HepG2 (cell line): Measurements from ENCODE around the gene TREH. TPM values are rescaled to one million over a fixed set of nuclear protein-coding genes. Genes with fewer than 3 reads are reported as not detected.

Experiments used
- AHDC1 ChIP-seq: sonication (generic); formaldehyde crosslinking; IDR thresholded peaks from 2 replicates; pipeline ENCODE4 v1.5.1; 2020; ENCODE audit warnings: mild to moderate bottlenecking, missing genetic modification reagents, borderline replicate concordance
- CREM ChIP-seq, 2 experiments: sonication (generic) in 1 of 2; formaldehyde crosslinking in 1 of 2; IDR thresholded peaks; 2 replicates each; pipeline versions ENCODE4 v1.4.0 to v1.6.1; 2016 to 2020; ENCODE audit warnings: antibody characterized with exemption in 1 of 2, mild to moderate bottlenecking in 1 of 2, missing genetic modification reagents in 1 of 2
- FOXK2 ChIP-seq: fragments of 450-650 bp; IDR thresholded peaks from 2 replicates; pipeline ENCODE4 v1.6.1; 2016
- HCFC1 ChIP-seq: fragments of 150-350 bp; IDR thresholded peaks from 2 replicates; pipeline ENCODE4 v1.6.1; 2014; ENCODE audit warnings: low read depth, low read length
- ISL2 ChIP-seq: sonication (generic); formaldehyde crosslinking; IDR thresholded peaks from 2 replicates; pipeline ENCODE4 v1.5.0; 2020; ENCODE audit warnings: missing genetic modification reagents
- JDP2 ChIP-seq: sonication (generic); formaldehyde crosslinking; IDR thresholded peaks from 2 replicates; pipeline ENCODE4 v1.8.1; 2022; ENCODE audit warnings: missing genetic modification reagents, borderline replicate concordance
- LCORL ChIP-seq, 2 experiments: fragments of 450-650 bp in 1 of 2; sonication (generic) in 1 of 2; formaldehyde crosslinking in 1 of 2; IDR thresholded peaks; 2 replicates each; pipeline versions ENCODE4 v1.5.0 to v1.6.1; 2017 to 2020; ENCODE audit warnings: antibody characterized with exemption in 1 of 2, missing genetic modification reagents in 1 of 2
- MAFK ChIP-seq, 2 experiments: IDR thresholded peaks in 1 of 2; conservative IDR thresholded peaks in 1 of 2; 2 replicates each; pipeline ENCODE4 v1.6.1; 2011; ENCODE audit warnings: improper control_type of control experiment in 2 of 2, low read length in 2 of 2
- MIXL1 ChIP-seq: IDR thresholded peaks from 2 replicates; pipeline ENCODE4 v1.6.1; 2016
- PHB2 ChIP-seq: fragments of 450-650 bp; IDR thresholded peaks from 2 replicates; pipeline ENCODE4 v1.6.1; 2018; ENCODE audit not compliant: partially characterized antibody
- RCOR2 ChIP-seq: IDR thresholded peaks from 2 replicates; pipeline ENCODE4 v1.6.1; 2016; ENCODE audit warnings: missing biosample characterization, missing genetic modification reagents
- REL ChIP-seq: sonication (generic); formaldehyde crosslinking; conservative IDR thresholded peaks from 2 replicates; pipeline ENCODE4 v1.8.0; 2022; ENCODE audit warnings: mild to moderate bottlenecking, missing genetic modification reagents, moderate library complexity
- RORA ChIP-seq: sonication (generic); formaldehyde crosslinking; IDR thresholded peaks from 2 replicates; pipeline ENCODE4 v1.5.0; 2020; ENCODE audit warnings: mild to moderate bottlenecking, missing genetic modification reagents, moderate library complexity
- SUZ12 ChIP-seq: fragments of 150-350 bp; IDR thresholded peaks from 2 replicates; pipeline ENCODE4 v1.6.1; 2014; ENCODE audit warnings: low read depth, low read length
- SYNCRIP ChIP-seq: fragments of 200-400 bp; formaldehyde crosslinking; IDR thresholded peaks from 2 replicates; pipeline ENCODE4 v1.6.1; 2018; ENCODE audit warnings: mild to moderate bottlenecking, low read depth, low read length; ENCODE audit not compliant: insufficient read depth
- ZBTB7B ChIP-seq: sonication (generic); formaldehyde crosslinking; IDR thresholded peaks from 2 replicates; pipeline ENCODE4 v1.4.0; 2020; ENCODE audit warnings: missing genetic modification reagents
- ZIK1 ChIP-seq: sonication (generic); formaldehyde crosslinking; IDR thresholded peaks from 2 replicates; pipeline ENCODE4 v1.5.0; 2020; ENCODE audit warnings: mild to moderate bottlenecking, low read depth, missing genetic modification reagents, borderline replicate concordance
- ZMYM4 ChIP-seq: sonication (generic); formaldehyde crosslinking; IDR thresholded peaks from 2 replicates; pipeline ENCODE4 v1.8.1; 2023; ENCODE audit warnings: mild to moderate bottlenecking, missing genetic modification reagents
- ZNF550 ChIP-seq: sonication (generic); formaldehyde crosslinking; IDR thresholded peaks from 2 replicates; pipeline ENCODE4 v1.4.0; 2020; ENCODE audit warnings: mild to moderate bottlenecking, missing genetic modification reagents, borderline replicate concordance
- ZNF607 ChIP-seq: sonication (generic); formaldehyde crosslinking; IDR thresholded peaks from 2 replicates; pipeline ENCODE4 v1.5.1; 2020; ENCODE audit warnings: missing genetic modification reagents, mild to moderate bottlenecking, borderline replicate concordance
- ZNF615 ChIP-seq: sonication (generic); formaldehyde crosslinking; IDR thresholded peaks from 2 replicates; pipeline ENCODE4 v1.5.0; 2020; ENCODE audit warnings: mild to moderate bottlenecking, missing genetic modification reagents, borderline replicate concordance
- ZNF616 ChIP-seq: sonication (generic); formaldehyde crosslinking; IDR thresholded peaks from 2 replicates; pipeline ENCODE4 v1.5.0; 2020; ENCODE audit warnings: low read depth, mild to moderate bottlenecking, missing genetic modification reagents
- ZNF670 ChIP-seq: sonication (generic); formaldehyde crosslinking; IDR thresholded peaks from 2 replicates; pipeline ENCODE4 v1.8.0; 2022; ENCODE audit warnings: mild to moderate bottlenecking, missing genetic modification reagents, borderline replicate concordance
- ZNF883 ChIP-seq: sonication (generic); formaldehyde crosslinking; IDR thresholded peaks from 2 replicates; pipeline ENCODE4 v1.5.1; 2020; ENCODE audit warnings: mild to moderate bottlenecking, missing genetic modification reagents; ENCODE audit errors: not compliant biosample characterization
- polyA plus RNA-seq, 8 experiments: library from polyadenylated mRNA; depleted of rRNA in 3 of 8; stranded (reverse) in 7 of 8; unstranded in 1 of 8; fragments of >200 nt; fragmentation: Illumina TruSeq in 4 of 8; extraction: Trizol in 4 of 8; gene quantifications; 2 replicates each; pipeline versions ENCODE4 v1.2.1 to v1.2.3, GENCODE V29; 2011 to 2016; ENCODE audit warnings: low read depth in 4 of 8, missing spikeins in 1 of 8, mixed read lengths in 1 of 8; ENCODE audit not compliant: insufficient read depth in 1 of 8
- total RNA-seq, 5 experiments: library from RNA; depleted of rRNA; stranded (reverse); fragments of >200 nt; fragmentation: Illumina TruSeq; extraction: Trizol; gene quantifications; 2 replicates each; pipeline ENCODE4 v1.2.3, GENCODE V29; 2016; ENCODE audit warnings: low read depth in 1 of 5

Gene TREH
- total and polyA plus RNA-seq, 2 of the 13 experiments (the other 11 are each of a cell fraction or from before 2014, with no cell fraction given) = 0.53 to 0.86 TPM

- TF ChIP-seq ZNF550 (CRISPR knock-in tag) (no peak), MIXL1 (CRISPR knock-in tag) (peak; percentile 43; the same call in 1 of the 2 replicates), LCORL (IDR thresholded peaks at IDR 0.05) (no peak), LCORL (CRISPR knock-in tag; IDR thresholded peaks at IDR 0.05) (peak; percentile 92), AHDC1 (0 out of 2 replicates have a peak, but pooled peaks have one; percentile 13), ZIK1 (CRISPR knock-in tag) (no peak; the same call in 1 of the 2 replicates), CREM (IDR thresholded peaks at IDR 0.05) (no peak), CREM (CRISPR knock-in tag; IDR thresholded peaks at IDR 0.05) (no peak), ZBTB7B (CRISPR knock-in tag) (0 out of 2 replicates have a peak, but pooled peaks have one; percentile 35), SUZ12 (no peak), ZNF616 (CRISPR knock-in tag) (peak; percentile 59; the same call in 1 of the 2 replicates), PHB2 (no peak), ZNF615 (CRISPR knock-in tag) (peak; percentile 79; the same call in 1 of the 2 replicates), ZNF607 (CRISPR knock-in tag) (peak; percentile 40; the same call in 1 of the 2 replicates), ZNF670 (CRISPR knock-in tag) (no peak), SYNCRIP (no peak), JDP2 (CRISPR knock-in tag) (no peak), ISL2 (peak; percentile 57; the same call in 1 of the 2 replicates), ZMYM4 (CRISPR knock-in tag) (peak; percentile 86), MAFK (conservative IDR thresholded peaks at IDR 0.05 in 1 of 2, IDR thresholded peaks at IDR 0.05 in 1 of 2; ENCODE audit: low read length in 2 of 2) (no peak), HCFC1 (no peak), FOXK2 (no peak), ZNF883 (CRISPR knock-in tag) (peak; percentile 46), RCOR2 (CRISPR knock-in tag) (no peak), REL (CRISPR knock-in tag) (no peak), RORA (no peak)
Observed at GRCh38 chr11:118689852-118690552, 10.6 kb upstream of the TREH start (continued).
